HG03521 (cell line): ENCODE measurements around the gene PCCA.
"Not testable (repeated sequence)": the region's sequence is repeated elsewhere in the genome, so short reads cannot be mapped to it uniquely, and the experiment has no call there.

Experiments
- ATAC-seq: cut with Tn5 transposase; IDR thresholded peaks from one replicate; pipeline ENCODE4 v1.9.1; 2021; ENCODE audit warnings: mild to moderate bottlenecking, moderate library complexity; ENCODE audit not compliant: unreplicated experiment

The PCCA gene

DNA sequence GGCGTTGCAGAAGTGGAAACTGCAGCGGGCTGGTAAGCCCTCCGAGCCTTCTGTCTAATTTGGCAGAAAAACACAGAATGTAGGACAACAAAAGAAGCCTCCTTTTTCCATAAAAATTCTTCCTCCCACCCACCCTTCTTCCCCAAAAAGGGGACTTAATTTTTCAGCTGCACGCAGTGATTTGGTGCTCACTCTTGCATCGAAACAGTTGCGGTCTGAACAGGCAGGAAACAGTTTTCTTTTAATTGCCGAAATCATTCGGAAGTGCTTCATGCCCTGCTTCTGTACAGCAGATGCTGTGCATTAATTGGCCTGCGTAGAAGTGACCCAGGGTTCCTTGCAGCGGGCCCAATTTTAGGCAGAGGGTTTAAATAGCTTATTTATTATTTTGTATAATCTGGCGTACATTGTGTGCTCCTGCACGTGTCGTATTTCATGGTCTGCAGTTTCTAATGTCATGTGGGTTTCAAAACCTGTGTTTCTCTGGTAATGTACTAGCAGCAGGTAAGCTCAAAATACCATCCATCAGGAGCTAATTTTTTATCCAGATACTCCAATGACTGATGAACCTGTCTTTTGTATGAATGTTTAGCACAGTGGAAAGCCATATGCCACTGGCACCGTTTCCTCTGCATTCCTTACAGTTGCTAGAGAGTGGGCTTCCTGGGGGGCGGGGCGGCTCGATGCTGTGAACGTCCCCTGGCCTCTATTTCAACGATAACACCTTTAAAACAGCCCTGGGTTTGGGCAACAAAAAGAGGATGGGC, 433.1 kb downstream of the PCCA start:
- ATAC-seq, result no peak

DNA sequence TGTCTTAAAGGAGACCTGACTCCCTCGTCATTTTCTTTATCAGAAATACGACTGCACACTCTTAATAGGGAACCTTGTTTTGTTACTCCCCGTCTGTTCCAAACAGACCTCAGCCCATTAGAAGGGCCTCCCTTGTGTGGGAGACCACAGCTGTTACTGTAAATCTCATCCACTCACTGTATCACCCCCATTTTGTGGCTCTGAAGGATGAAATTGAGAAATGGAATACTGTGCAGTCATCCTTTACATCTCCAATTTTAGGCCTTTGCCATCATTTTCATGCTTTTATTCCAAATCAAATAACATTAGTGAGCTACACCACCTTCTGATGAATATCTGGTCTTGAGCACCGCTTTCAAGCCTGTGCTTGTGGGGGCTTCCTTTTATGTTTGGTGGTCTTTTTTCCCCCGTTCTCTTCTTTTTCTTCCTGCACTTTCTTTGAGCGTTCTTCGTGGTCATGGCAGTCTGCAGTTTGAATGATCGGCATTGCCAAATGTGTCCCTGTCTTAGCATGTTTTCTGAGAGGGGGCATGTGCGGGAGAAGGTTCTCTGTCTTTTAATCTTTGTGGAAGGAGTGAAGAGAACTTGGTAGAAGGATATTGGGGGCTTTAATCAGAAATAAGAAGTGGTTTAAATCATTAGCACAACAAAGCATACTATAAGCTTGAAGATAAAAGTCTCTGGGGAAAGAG, 433.9 kb downstream of the PCCA start:
- ATAC-seq, result no peak

DNA sequence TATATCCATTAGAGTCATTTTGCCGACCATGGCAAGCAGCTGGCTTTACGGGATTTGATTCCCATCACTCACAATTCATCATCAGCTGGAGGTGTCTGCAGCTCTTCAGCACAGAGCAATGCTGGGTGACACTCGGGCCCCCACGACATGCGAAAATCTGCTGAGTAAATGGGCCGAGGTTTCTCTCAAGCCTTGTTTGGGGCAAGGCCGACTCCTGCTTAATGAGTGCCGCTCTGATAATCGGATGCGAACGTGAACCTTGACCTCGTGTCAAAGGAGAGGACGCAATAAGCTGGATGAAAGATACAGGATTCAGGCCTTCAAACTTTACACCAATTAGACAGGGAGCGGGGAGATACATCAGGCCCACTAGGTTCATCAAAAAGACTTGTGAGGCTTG, 434.5 kb downstream of the PCCA start:
- no peak for ATAC-seq

DNA sequence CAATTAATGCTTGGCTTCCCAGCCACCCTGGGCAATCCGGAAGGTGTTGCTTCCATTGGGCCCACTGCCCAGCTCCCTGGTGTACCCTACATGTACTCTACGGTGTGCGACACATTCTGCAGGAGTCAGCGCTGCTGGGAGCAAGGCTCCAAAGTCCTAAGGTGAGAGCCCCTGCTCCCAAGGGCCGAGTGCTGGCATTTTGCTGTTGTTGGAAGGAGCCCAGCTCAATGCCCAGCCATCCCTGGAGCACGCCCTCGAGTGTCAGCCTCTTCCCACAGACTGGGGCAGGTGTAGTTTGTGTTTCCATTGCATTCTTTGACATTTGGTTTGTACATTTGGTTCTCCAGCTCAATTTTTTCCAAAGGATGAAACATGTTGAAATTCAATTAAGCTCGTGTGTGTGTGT, 435.1 kb downstream of the PCCA start:
- ATAC-seq, result no peak

DNA sequence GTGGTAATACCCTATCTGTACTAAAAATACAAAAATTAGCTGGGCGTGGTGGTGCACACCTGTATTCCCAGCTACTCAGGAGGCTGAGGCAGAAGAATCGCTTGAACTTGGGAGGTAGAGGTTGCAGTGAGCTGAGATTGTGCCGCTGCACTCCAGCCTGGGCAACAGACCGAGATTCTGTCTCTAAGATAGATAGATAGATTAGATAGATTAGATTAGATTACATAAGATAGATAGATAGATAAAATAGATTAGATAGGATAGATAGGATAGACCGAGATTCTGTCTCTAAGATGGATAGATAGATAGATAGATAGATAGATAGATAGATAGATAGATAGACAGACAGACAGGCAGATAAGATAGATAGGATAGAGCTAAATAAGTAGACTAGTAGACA, 435.8 kb downstream of the PCCA start:
- not testable (repeated sequence) for ATAC-seq

DNA sequence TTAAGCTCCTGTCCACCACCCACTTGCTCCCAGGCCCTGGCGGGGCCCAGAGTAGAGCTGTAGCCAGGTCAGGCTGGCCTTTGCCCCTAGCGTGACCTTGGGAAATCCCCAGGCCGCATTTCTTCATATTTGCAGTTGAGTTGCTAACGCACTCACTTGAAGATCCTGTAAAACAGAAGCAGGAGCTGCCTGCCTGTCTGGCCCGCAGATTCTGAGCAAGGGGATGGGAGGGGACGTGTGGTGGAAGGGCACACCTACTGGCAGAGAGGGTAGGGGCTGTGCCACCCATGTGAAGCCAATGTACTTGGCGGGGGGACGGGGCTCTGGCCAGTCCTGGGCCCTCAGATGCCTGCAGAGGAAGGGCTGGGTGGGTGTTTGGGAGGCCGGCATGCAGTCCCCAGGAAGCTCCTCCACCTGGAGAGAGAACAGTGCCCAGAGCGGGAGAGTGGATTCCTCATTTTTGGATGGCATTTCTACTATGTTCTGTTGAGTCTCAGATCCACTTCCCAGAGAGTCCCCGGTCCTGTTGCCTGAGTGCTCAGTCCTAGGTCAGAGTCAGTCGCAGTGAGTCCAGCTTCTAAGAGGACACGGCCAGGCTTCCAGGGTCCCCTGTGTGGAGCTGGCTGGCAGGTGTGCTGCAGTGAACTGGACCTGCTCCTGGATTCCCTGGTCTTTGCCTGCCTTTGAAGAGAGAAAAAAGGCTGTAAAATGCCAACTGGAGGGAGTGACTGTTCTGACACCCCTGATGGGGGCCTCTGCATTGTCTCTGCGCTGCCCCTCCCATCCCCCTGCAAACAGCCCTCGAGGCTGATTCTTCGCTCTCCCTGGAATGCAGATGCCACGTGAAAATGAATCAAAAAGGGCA, 436.8 kb downstream of the PCCA start:
- ATAC-seq, result no peak

DNA sequence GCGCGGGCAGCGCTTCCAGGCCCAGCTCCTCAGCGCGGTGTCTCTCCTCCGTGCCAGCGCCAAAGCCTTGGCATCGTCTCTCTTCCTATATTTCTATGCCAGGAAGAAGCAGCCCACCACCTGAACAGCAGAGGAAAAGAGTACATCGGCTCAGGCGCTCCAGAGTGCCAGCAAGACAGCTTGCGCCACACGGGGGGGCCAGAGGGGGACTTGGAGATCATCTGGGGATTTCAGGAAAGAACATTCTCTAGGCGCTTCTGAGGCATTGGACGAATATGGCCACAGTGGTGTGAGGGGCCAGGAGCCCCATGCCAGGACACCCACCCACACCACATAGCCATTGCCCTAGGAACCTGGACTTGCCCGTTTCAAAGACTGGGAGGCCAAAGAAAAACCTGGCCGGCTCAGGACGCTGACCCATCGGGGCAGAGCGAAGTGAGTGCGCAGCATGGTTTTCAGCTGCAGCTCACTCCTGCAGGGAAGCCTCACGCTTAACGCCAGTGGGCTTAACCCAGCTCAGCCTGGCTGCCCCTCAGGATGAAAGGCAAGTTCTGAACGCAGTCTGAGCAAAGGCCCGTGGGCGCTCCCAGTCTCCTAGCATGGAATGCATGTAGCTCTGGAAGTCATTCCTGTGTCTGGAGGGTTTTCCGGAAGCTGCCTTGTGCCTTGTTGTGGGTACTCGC, 437.6 kb downstream of the PCCA start:
- no peak for ATAC-seq

DNA sequence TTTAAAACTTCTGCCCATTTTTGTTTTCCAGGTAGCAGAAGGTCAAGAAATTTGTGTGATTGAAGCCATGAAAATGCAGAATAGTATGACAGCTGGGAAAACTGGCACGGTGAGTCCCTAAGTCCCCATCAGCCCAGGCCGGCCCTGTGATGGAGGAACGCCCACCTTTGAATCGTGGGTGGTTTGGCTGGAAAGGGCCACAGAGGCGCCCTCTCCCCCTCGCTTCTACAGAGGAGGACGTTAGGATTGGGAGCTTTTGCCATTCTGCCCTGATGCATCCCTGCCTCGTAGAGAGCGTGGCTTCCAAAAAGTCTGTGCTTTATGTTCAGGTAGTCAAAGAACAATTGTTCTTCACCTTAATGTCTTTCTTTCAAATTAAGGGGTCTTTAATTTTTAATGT, 438.8 kb downstream of the PCCA start:
- ATAC-seq, result no peak

DNA sequence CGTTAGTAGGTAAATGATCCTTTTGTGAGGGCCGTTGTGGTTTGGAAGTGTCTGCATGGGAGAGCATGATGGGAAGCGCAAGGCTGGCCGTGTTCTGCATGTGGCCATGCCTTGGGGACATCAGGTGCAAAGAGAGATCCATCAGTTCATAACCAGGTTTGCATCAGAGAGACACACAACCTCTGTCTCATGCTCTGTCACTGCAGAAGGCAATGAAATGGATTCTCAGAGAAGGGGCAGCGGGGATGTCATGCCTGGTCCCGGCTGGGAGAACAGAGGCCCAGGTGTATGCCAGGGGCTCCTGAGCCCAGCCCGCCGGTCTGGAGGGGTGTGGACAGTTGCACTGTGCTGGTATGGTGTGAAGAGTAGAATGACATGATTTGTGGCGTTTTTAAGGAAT, 439.5 kb downstream of the PCCA start:
- ATAC-seq, result no peak

DNA sequence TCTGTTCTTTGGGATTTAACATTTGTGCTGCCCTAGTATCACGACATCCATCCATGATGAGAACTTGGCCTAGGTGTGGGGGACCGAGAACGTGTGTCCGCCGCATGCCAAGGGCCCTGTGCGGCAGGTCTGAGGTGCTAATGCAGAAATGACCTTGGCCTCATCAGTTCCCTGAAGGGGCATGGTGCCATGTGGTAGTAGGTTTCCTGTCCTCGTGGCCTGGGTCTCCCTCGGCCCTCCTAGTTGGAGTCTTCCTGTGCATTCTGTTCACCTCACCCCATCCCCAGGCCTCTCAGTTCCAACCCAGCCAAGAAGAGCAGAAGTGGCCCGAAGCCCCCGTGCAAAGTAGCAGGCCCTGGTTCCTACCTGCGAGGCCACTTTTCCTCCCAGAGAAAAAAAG, 439.9 kb downstream of the PCCA start:
- ATAC-seq, result no peak

DNA sequence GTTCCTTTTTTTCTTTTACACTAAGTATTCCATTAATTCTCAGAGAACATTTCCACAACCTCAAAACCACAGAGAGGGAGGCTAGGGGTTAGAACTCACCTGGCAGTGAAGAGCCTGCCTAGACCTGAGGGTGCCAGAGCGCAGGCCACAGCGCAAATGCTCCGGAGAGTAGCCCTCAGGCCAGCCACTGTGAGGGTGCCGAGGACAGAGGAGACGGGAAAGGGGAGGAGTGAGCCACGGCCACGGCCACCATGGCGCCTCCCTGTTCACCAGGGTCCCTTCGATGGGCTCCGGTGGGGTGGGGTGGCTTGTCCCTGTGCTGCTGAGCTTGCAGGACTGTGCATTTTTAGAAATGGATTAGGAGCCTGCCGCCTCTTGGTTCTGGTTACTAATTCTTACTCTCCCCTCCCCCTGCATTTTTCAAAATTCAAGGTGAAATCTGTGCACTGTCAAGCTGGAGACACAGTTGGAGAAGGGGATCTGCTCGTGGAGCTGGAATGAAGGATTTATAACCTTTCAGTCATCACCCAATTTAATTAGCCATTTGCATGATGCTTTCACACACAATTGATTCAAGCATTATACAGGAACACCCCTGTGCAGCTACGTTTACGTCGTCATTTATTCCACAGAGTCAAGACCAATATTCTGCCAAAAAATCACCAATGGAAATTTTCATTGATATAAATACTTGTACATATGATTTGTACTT, 440.9 kb downstream of the PCCA start:
- no peak for ATAC-seq

DNA sequence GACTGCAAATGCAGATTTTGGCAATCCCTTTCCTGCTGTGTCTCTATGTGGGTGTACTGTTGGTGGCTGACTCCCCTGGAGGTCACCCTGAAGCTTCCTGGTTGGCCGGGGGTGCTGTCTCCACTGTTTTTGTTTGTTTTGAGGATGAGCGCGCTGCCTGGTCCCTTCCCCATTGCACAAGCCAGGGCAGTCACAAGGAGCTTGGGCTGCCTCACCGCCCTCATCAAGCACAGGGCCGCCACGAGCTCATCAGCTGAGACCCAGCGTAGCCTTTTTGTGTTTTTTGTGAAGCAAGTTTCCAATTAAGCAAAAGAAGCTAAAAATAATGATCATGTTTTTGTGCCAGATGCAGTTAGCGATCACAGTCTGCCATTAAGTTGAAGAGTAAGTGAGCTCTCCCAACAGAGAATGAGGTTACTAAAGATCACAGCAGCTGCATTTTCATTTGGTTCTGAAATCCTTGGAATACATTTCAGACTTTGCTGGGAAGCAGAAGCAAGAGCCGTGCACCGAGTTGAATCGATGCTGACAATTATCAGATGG, 441.8 kb downstream of the PCCA start:
- no peak for ATAC-seq

DNA sequence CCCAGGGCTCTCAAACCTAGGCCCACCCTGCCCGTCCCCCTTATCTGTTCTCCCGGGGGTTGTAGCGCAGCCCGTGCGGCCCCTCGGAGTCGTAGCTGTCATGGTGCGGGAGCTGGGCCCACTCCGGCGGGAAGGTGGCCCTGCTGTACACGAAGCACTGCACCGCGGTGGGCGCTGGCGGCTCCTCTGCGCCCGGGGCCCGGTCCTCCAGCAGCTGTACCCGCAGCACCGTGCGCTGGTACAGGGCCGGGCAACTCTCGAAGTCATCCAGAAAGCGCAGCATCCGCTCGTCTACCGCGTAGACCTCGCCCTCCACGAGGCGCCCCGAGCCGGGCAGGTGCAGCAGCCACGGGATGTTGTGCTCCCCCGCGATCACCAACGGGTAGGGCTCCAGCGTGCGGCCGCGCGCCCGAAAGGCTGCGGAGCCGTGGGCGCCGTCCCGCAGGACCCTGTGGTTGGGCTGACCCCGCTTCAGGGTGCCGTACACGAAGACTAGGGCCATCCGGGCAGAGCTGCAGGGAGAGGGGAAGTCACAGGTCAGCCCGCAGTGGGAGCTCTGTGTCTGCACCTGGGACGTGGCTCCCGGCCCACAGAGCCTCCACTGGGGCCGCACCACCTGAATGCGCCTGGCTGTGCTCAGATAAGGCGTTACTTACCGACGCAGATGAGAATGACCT, 443.3 kb downstream of the PCCA start:
- ATAC-seq, result no peak

DNA sequence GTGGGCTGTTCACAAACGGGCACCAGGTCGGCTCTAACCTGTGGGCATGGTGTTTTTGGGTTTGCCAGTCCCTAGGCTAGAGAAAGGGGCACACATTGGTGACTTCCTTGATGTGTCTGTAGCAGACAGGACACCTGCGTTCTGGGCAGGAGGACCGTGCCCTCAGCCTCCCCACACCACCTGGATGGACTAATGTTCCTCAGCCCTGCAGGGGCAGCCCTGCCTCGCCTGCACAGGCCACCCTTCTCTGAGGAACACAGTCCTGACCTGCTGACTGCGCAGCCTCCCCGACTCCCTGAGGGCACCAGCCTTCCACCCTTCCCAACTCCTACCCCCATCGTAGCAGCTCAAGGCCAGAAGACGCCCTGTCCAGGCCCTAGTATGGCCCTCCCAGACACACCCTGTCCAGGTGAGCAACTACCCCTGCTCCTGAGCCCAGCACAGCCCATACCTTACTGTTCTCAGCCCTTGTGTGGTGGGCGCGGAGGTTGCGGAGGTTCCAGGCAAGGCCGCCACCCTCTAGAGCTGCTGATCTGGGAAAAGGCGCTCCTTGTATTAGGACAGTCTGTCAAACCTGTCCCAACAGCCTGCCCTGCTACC, 444.0 kb downstream of the PCCA start:
- no peak for ATAC-seq

DNA sequence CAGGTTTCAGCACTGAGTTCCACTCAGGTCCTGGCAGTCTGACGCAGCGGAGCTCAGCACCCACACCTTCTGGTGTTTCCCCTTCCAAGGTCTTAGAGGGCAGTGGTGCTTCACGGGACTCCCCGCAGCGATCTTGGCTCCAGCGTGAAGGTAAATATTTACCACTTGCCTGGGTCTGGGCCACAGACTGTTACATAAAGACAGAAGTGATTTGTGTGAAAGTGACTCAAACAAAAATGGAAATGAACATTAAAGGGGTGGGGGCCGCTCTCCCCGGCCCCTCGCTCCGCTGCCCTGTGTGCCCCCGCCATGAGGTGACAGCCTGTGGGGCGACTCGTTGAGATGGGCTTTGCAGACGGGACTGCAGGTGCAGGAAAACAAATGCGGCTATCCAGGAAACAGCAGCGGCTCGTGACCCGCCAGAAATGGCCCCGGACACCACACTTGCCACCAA, 444.7 kb downstream of the PCCA start:
- ATAC-seq, result no peak

DNA sequence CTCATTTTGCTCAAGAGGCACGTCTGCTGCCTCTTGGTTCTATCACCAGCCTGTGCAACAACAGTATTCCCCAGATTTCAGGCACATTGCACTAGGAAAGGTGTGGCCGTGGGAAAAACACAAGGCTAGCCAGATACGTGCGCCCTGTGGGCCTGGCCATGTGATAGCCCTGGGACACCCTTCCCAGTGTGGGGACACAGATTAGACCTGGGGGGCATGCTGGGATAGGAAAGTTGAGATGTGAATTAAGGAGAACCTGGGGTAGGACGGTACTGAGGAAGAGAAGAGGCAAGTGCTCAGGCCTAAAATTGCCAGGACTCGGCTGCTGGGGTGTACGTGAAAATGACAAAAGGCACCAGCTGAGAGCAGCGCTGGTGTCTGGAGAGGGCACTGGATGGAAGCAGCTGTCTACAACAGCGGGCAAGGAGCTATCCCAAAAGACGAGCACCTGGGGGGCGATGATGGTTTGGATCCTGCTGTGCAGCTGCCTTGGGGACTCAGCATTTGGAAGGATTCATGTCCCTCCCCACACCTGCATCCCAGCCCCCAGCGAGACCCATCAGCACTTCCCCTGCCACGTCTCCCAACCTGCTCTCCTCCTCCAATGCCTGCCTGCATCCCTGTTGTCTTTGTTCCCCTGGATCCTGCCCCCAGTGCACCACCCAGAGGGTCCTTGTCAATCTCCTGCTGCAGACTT, 445.4 kb downstream of the PCCA start:
- ATAC-seq, result no peak

DNA sequence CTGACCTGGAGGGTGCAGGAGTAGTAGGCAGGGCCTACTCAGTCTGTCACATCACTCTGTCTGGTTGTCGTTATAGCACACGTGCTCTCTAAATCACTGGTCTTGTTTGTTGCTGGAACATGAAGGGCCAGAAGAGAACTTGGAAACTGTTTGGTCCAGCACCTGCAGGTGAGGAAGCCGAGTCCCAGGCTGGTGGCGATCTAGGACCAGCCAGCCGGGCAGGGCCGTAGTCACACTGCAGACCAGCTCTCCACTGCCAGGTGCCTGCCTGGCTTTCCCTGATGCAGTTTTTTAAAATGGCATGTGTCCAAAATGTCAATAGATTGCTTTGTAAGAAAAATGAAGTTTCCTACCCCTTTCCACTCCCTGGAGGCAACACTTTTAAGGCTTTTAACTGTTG, 446.0 kb downstream of the PCCA start:
- no peak for ATAC-seq

DNA sequence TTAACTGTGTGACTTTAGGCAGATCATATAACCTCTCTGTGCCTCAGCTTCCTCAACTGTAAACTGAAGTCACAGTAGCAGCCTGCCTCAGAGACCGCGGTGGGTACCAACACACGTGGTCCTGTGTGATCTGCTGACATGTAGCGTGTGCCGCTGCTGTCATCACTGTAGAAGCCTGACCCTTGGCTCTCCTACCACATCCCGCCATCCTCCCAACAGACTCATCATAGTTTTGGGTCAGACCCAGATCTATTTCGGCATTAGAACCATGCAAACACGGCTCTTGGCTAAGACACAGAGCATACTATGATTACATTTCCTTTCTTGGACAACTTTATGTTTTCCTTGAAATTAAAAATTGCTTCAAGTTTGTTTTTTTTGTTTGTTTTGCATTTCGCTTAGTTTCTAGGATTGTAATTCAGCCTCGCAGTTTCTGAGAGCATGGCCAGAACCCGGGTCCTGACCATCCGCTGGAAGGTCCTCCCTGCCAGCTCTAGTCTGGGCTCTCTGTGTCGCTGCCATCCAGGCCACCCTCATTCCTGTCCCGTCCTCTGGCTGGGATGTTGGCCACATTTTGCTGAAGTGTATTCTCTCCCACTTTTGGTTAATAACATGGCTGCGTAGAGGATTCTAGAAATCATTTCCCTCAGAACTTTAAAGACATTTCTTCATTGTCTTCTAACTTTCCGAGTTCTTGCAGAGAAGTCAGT, 446.7 kb downstream of the PCCA start:
- ATAC-seq, result no peak
